GM13976 (cell line): Measurements from ENCODE around the gene TTC34.

ENCODE experiments used
- DNase-seq: peaks from one replicate; pipeline ENCODE4 v3.0.0; 2012; ENCODE audit warnings: low spot score
- CTCF ChIP-seq: IDR thresholded peaks from 2 replicates; pipeline ENCODE4 v1.5.1; 2012; ENCODE audit warnings: borderline replicate concordance, mild to moderate bottlenecking; ENCODE audit not compliant: insufficient read depth; ENCODE audit errors: extremely low read depth, missing control alignments, control extremely low read depth
- in situ Hi-C: fragments of 300-500 bp; cut with MboI; formaldehyde crosslinking; loops from one replicate; pipeline ENCODE4 v1.12.0; 2022; ENCODE audit warnings: low sequenced_read_pairs, mixed read lengths, inconsistent platforms; ENCODE audit not compliant: unreplicated experiment

Gene TTC34

GRCh38 chr1:2586154-2587070 lies 215.1 kb downstream of the TTC34 start, which contains the start of gene PRXL2B:
Gene PRXL2B (plus strand): TSS chr1:2586777. CDS start chr1:2586886, 109 bp downstream.
- DNase-seq = peak; percentile 99
- TF ChIP-seq CTCF = no peak
- in situ Hi-C loops = no loop called here
